Right lobe of liver (tissue), 6 donors: ENCODE measurements around the gene ANP32A. TPM values are rescaled to one million over a fixed set of nuclear protein-coding genes. Genes with fewer than 3 reads are reported as not detected.
A peak's percentile ranks its signal among the peaks of the same experiment; 100 is the strongest.

Source experiments
- ATAC-seq, 4 donors: fragments of 200-7000 bp; cut with Tn5 transposase; one replicate each; pipeline ENCODE4 v1.9.1; 2020; ENCODE audit warnings: mild to moderate bottlenecking in 4 of 4, moderate library complexity in 4 of 4
- DNase-seq, 3 donors: peaks; one replicate each; pipeline ENCODE4 v3.0.0-alpha.2; 2020
- H3K27ac ChIP-seq, 3 donors: fragments of 200-600 bp; one replicate each; pipeline ENCODE4 v1.8.0; 2022
- H3K27me3 ChIP-seq, 2 donors: fragments of 200-600 bp; one replicate each; pipeline ENCODE4 v1.8.0; 2022
- H3K36me3 ChIP-seq, 4 donors: fragments of 200-600 bp; sonication (generic) in 1 of 4; one replicate each; pipeline versions ENCODE4 v1.5.1 to v1.8.0; 2017 to 2022; ENCODE audit warnings: control low read depth in 1 of 4
- H3K4me1 ChIP-seq, 4 donors: fragments of 200-600 bp; sonication (generic) in 1 of 4; one replicate each; pipeline versions ENCODE4 v1.5.1 to v1.8.0; 2017 to 2022; ENCODE audit warnings: control low read depth in 1 of 4
- H3K4me3 ChIP-seq, 3 donors: fragments of 200-600 bp; one replicate each; pipeline ENCODE4 v1.8.0; 2022
- H3K9me3 ChIP-seq, 4 donors: fragments of 200-600 bp; sonication (generic) in 1 of 4; one replicate each; pipeline versions ENCODE4 v1.5.1 to v1.8.0; 2017 to 2022; ENCODE audit warnings: control low read depth in 1 of 4
- POLR2A ChIP-seq: fragments of 450-650 bp; IDR thresholded peaks from one replicate; pipeline ENCODE4 v1.6.1; 2017; ENCODE audit warnings: antibody characterized with exemption, mild to moderate bottlenecking
- WGBS: methylation state at CpG from one replicate; pipeline ENCODE4 v1.1.6; 2018; ENCODE audit warnings: low coverage, low lambda C conversion rate; ENCODE audit not compliant: insufficient coverage; ENCODE audit errors: missing lambda C conversion rate; 5-methylcytosine and 5-hydroxymethylcytosine counted together
- intact Hi-C, 2 donors: fragments of 100-400 bp; cut with DNase I; formaldehyde crosslinking; loops; one replicate each; pipeline versions ENCODE4 v1.11.2 to v1.14.1; 2022
- total RNA-seq, 6 experiments: library from RNA; depleted of rRNA in 2 of 6; stranded (reverse); fragments of >200 nt in 2 of 6; fragmentation: NEBNext Ultra II Directional in 3 of 6; extraction: Animal tissue kit (Norgen Biotek cat#: 25700) in 3 of 6; gene quantifications; one replicate each; pipeline versions ENCODE4 v1.1.0 to v1.2.4, GENCODE V29; 2016 to 2023
- TF ChIP-seq, protein P1 (sequence below), 4 donors: fragments of 200-600 bp in 3 of 4; fragments of 450-650 bp in 1 of 4; IDR thresholded peaks; one replicate each; pipeline versions ENCODE4 v1.5.1 to v1.8.0; 2016 to 2022; ENCODE audit warnings: antibody characterized with exemption in 4 of 4, mild to moderate bottlenecking in 2 of 4
- donor health status: DM: no; HTN: yes; CAD: no.
- donor health status: DM: no; HTN: no; CAD: no.
- donor health status: DM: no; HTN: no; CAD: no.
- donor health status: DM: no; HTN: yes; CAD: no.
- donor health status: DM: no; HTN: yes; CAD: no.

The ANP32A gene
- total RNA-seq, 6 experiments from 2014 or later: 39.9 to 66.6 (median 49.0) TPM

DNA sequence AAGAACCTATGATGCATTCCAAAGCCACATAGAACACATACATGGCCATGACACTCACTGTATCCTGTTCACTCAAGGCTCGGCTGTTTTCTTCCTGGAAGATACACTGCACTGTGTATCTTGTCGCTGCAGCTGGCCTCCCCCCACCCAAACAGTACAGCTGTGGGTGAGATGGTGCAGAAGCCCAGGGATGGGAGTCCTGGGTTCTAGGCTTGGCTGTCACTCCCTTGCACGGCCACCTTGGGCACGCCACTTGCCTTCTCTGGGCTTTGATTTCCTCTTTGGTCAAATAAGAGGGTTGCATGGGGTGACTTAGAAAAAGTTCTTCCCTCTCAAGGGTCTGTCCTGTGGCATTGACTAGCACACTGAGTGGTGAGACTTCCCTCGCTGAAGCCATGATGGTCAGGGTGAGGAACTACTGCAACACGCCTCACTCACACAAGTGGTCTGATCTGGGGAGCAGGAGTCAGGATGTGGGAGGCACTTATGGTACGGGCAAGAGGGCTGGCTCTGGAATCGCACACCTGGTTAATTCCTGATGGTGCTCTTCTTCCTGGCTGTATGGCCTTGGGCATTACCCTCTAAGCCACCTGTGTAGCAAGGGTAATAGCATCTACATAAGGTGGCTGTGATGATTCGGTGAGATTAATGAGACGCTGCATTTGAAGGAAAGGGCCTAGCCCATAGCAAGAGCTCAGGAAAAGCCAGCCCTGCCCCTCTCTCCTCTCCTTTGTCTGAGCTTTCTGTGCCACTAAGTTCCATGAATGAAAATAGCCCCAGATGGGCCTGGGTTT, 44.0 kb downstream of the ANP32A start:
- no peaks in the 10 kb centered on the region for H3K4me1 ChIP-seq
- H3K9me3 ChIP-seq: no peaks in the 10 kb centered on the region
- no peak overlapping the region for H3K27ac ChIP-seq
- TF ChIP-seq, protein P1, sequence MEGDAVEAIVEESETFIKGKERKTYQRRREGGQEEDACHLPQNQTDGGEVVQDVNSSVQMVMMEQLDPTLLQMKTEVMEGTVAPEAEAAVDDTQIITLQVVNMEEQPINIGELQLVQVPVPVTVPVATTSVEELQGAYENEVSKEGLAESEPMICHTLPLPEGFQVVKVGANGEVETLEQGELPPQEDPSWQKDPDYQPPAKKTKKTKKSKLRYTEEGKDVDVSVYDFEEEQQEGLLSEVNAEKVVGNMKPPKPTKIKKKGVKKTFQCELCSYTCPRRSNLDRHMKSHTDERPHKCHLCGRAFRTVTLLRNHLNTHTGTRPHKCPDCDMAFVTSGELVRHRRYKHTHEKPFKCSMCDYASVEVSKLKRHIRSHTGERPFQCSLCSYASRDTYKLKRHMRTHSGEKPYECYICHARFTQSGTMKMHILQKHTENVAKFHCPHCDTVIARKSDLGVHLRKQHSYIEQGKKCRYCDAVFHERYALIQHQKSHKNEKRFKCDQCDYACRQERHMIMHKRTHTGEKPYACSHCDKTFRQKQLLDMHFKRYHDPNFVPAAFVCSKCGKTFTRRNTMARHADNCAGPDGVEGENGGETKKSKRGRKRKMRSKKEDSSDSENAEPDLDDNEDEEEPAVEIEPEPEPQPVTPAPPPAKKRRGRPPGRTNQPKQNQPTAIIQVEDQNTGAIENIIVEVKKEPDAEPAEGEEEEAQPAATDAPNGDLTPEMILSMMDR (IDR thresholded peaks at IDR 0.05): no peak
- TF ChIP-seq POLR2A: no peak
- no peak overlapping the region for H3K4me3 ChIP-seq
- 80% methylated on average over 2 of the region's 10 CpGs for WGBS
- DNase-seq (no peak), ATAC-seq (peak in 1 of 4 donors; percentile 26)
- intact Hi-C loops: no loop called here
- H3K36me3 ChIP-seq: peaks cover 0 to 28% (median 4%) of the 10 kb centered on the region in 4 donors
- no peaks in the 10 kb centered on the region for H3K27me3 ChIP-seq

DNA sequence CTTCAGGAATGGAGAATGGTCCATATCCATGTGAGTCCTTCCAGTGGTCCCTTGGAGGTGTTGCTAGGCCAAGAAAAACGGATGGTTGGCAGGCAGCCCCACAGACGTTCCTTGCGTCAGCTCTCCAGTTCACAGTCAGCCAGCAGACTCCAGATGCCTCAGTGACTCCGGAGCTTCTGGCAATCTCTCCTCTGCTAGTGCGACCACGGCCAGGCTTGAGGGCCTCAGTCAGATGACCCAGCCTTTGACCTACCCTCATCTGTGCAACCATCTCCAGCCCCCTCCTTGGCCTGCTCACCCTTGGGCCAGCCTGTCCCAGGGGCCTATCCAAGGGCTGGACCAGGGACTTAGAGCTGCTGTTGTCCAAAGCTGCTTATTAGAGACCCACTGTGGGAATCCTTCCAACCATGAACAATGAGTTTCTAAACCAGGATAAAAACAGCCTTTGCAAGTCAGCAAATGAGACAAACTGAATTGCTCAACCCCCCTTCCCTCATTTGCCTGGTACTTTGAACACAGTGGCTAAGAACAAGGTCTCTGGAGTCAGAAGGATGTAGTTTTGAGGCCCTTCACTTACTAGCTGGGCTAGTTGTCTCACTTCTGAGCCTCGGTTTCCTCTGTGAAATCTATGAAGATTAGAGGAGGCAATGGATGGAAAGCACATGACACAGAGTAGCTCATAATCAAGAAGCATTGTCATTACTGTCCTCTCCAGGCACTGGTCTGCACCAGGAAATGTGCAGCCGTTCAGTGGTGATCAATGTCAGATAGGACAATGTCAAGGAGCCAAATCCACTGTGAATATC, 44.8 kb downstream of the ANP32A start:
- Histone ChIP-seq H3K36me3 (peaks cover 0 to 26% (median 4%) of the 10 kb centered on the region in 4 donors), H3K4me1 (no peaks in the 10 kb centered on the region), H3K27ac (no peak overlapping the region), H3K9me3 (no peaks in the 10 kb centered on the region), H3K4me3 (no peak overlapping the region), H3K27me3 (no peaks in the 10 kb centered on the region)
- intact Hi-C loops: no loop called here
- TF ChIP-seq, protein P1 (IDR thresholded peaks at IDR 0.05): no peak
- no peak for TF ChIP-seq POLR2A
- peak in 1 of 3 donors; percentile 34 for DNase-seq
- 20% methylated on average over 1 of the region's 8 CpGs for WGBS
- ATAC-seq: peak; percentile 37 to 55 (median 46)

DNA sequence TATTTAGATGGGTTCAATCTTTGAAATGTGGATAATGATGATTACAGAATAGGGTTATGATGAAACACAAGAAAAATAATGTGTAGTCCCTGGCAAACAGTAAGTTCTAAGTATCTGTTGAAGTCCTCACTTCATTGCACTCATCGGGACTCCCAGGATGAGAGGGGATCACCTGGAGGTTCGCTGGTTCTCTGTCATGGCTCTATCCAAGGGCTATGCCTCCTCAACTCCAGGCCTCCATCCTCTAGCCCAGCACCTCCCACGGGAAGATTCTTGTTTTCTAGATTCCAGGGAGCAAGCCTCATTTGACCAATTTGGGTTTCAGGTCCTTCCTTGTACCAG, 45.5 kb downstream of the ANP32A start:
- ATAC-seq: no peak
- Histone ChIP-seq H3K36me3 (peaks cover 0 to 20% (median 1%) of the 10 kb centered on the region in 4 donors), H3K27me3 (no peaks in the 10 kb centered on the region), H3K27ac (no peak overlapping the region), H3K4me1 (no peaks in the 10 kb centered on the region), H3K9me3 (no peaks in the 10 kb centered on the region), H3K4me3 (no peak overlapping the region)
- 93% methylated on average over 3 of the region's 3 CpGs for WGBS
- DNase-seq: no peak
- no peak for TF ChIP-seq POLR2A
- TF ChIP-seq, protein P1 (IDR thresholded peaks at IDR 0.05): no peak
- intact Hi-C loops: no loop called here

DNA sequence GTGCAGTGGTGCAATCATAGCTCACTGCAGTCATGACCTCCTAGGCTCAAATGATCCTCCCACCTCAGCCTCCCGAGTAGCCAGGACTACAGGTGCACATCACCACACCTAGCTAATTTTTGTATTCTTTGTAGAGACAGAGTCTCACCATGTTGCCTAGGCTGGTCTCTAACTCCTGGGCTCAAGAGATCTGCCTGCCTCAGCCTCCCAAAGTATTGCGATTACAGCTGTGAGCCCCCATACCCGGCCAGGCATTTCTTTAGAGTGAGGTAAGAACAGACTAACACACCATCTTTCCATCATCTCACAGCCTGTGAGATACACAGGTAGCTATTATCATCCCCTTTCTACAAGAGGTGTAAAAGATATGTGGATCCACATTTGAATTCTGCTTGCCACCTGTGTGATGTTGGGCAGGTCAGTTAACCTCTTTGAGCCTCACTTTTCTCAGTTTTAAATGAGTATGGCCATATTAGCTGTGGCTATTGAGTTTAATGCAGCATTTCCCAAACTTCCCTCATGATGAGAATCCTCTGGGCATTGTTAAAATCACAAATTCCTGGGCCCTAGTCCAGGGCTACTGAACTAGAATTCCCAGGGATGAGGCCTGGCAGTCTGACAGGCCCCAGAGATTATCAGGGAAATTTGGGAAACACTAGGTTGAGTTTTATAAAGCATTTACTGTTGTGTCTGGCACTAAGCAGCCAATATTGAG, 46.0 kb downstream of the ANP32A start:
- ATAC-seq: no peak
- Histone ChIP-seq H3K9me3 (no peaks in the 10 kb centered on the region), H3K27ac (no peak overlapping the region), H3K4me1 (no peaks in the 10 kb centered on the region), H3K27me3 (no peaks in the 10 kb centered on the region), H3K36me3 (peaks cover 0 to 17% (median 0%) of the 10 kb centered on the region in 4 donors), H3K4me3 (no peak overlapping the region)
- no peak for TF ChIP-seq POLR2A
- TF ChIP-seq, protein P1 (IDR thresholded peaks at IDR 0.05): no peak
- no peak for DNase-seq
- intact Hi-C loops: no loop called here
- 92% methylated on average over 3 of the region's 3 CpGs for WGBS
